ENCODE measurements around the gene SLC2A1. TPM values are rescaled to one million over a fixed set of nuclear protein-coding genes. Genes with fewer than 3 reads are reported as not detected.

SLC2A1 gene
- total and polyA plus RNA-seq, 9 of the 15 experiments (the other 6 are each of a cell fraction or from before 2014, with no cell fraction given): 12.6 to 153 (median 48.0) TPM

- TF ChIP-seq VEZF1 (CRISPR knock-in tag; IDR thresholded peaks at IDR 0.05): peak; percentile 92
- peak; percentile 70 for TF ChIP-seq MTA2 (IDR thresholded peaks at IDR 0.05; ENCODE audit: low read depth)
- no peak for TF ChIP-seq GABPB2 (CRISPR knock-in tag; conservative IDR thresholded peaks at IDR 0.05)
- TF ChIP-seq MAFF (IDR thresholded peaks at IDR 0.05; ENCODE audit: low read length): no peak
- peak; percentile 96 for TF ChIP-seq POLR2AphosphoS5 (IDR thresholded peaks at IDR 0.05; ENCODE audit: control insufficient read depth, insufficient read depth, low read depth, low read length)
- TF ChIP-seq MYBL2 (IDR thresholded peaks at IDR 0.05; ENCODE audit: low read depth): no peak
- TF ChIP-seq MYBL2 (CRISPR knock-in tag; IDR thresholded peaks at IDR 0.05; ENCODE audit: borderline replicate concordance): no peak
- TF ChIP-seq ILK (tag; IDR thresholded peaks at IDR 0.05; ENCODE audit: borderline replicate concordance, low read depth): no peak
- TF ChIP-seq CTCF (IDR thresholded peaks at IDR 0.05 in 2 of 3, conservative IDR thresholded peaks at IDR 0.05 in 1 of 3; ENCODE audit: insufficient read depth in 2 of 3, low read depth in 1 of 3, low read length in 3 of 3): peak in 1 of 3 experiments; percentile 16; a peak in 1 of 6 replicates
- TF ChIP-seq HIVEP1 (CRISPR knock-in tag; IDR thresholded peaks at IDR 0.05): no peak
- no peak for TF ChIP-seq ZNF253 (CRISPR knock-in tag; conservative IDR thresholded peaks at IDR 0.05)
- TF ChIP-seq RBM39 (optimal IDR thresholded peaks at IDR 0.05; ENCODE audit: low read depth, low read length): no peak
- TF ChIP-seq UBTF (IDR thresholded peaks at IDR 0.05; ENCODE audit: borderline replicate concordance in 1 of 2, low read depth in 2 of 2, low read length in 2 of 2): peak; percentile 44 to 68; a peak in 1 of 4 replicates
- peak; percentile 87 for TF ChIP-seq LEF1 (IDR thresholded peaks at IDR 0.05)
- TF ChIP-seq NR3C1 (CRISPR knock-in tag; IDR thresholded peaks at IDR 0.05): no peak
- no peak for TF ChIP-seq GTF3C2 (IDR thresholded peaks at IDR 0.05; ENCODE audit: borderline replicate concordance, extremely low read depth, insufficient read length)
- no peak for TF ChIP-seq TSC22D4 (tag; IDR thresholded peaks at IDR 0.05)
- TF ChIP-seq MCM7 (IDR thresholded peaks at IDR 0.05): no peak
- TF ChIP-seq ARID1B (IDR thresholded peaks at IDR 0.05): peak; percentile 92
Measured at GRCh38 chr1:42924851-42925760, 33.6 kb downstream of the SLC2A1 start (continued).
